H9 (cell line): ENCODE data around the gene PAX1. TPM values are rescaled to one million over a fixed set of nuclear protein-coding genes. Genes with fewer than 3 reads are reported as not detected.

Source experiments
- DNase-seq: peaks from one replicate; pipeline ENCODE4 v3.0.0-alpha.2; 2017
- H2AFZ ChIP-seq: one replicate; pipeline ENCODE4 v1.6.1; 2013; ENCODE audit warnings: mild to moderate bottlenecking, low read length, control low read depth, moderate library complexity
- H2AK5ac ChIP-seq: 2 replicates; pipeline ENCODE4 v1.6.1; 2013; ENCODE audit warnings: low read length, control low read depth, mixed read lengths; ENCODE audit not compliant: insufficient read length
- H2BK120ac ChIP-seq: one replicate; pipeline ENCODE4 v1.6.1; 2013; ENCODE audit warnings: low read depth, mild to moderate bottlenecking, low read length, control low read depth, inconsistent platforms; ENCODE audit not compliant: poor library complexity, severe bottlenecking
- H2BK12ac ChIP-seq: 2 replicates; pipeline ENCODE4 v1.6.1; 2013; ENCODE audit warnings: low read length, control low read depth, mixed read lengths, low read depth; ENCODE audit not compliant: insufficient read length
- H2BK15ac ChIP-seq: 2 replicates; pipeline ENCODE4 v1.6.1; 2013; ENCODE audit warnings: low read depth, low read length, control low read depth
- H2BK20ac ChIP-seq: one replicate; pipeline ENCODE4 v1.6.1; 2013; ENCODE audit warnings: low read depth, mild to moderate bottlenecking, low read length, control low read depth, inconsistent platforms; ENCODE audit not compliant: poor library complexity, severe bottlenecking
- H2BK5ac ChIP-seq: 2 replicates; pipeline ENCODE4 v1.6.1; 2013; ENCODE audit warnings: low read length, control low read depth, mixed read lengths; ENCODE audit not compliant: insufficient read length
- H3K14ac ChIP-seq: 2 replicates; pipeline ENCODE4 v1.6.1; 2013; ENCODE audit warnings: low read length, control low read depth; ENCODE audit not compliant: insufficient read depth
- H3K18ac ChIP-seq: 2 replicates; pipeline ENCODE4 v1.6.1; 2013; ENCODE audit warnings: low read depth, mild to moderate bottlenecking, mixed read lengths, low read length, control low read depth; ENCODE audit not compliant: insufficient read length
- H3K23ac ChIP-seq: 2 replicates; pipeline ENCODE4 v1.6.1; 2013; ENCODE audit warnings: low read length, control low read depth, mixed read lengths, low read depth; ENCODE audit not compliant: insufficient read length
- H3K23me2 ChIP-seq: 2 replicates; pipeline ENCODE4 v1.6.1; 2013; ENCODE audit warnings: low read depth, mild to moderate bottlenecking, mixed read lengths, low read length, control low read depth; ENCODE audit not compliant: insufficient read length, poor library complexity, severe bottlenecking
- H3K27ac ChIP-seq: 2 replicates; pipeline ENCODE4 v1.5.1; 2013; ENCODE audit warnings: low read length, control low read depth, mixed read lengths, low read depth; ENCODE audit not compliant: insufficient read length
- H3K27me3 ChIP-seq: 2 replicates; pipeline ENCODE4 v1.6.1; 2013; ENCODE audit warnings: low read length, control low read depth, inconsistent platforms; ENCODE audit not compliant: insufficient read depth
- H3K4ac ChIP-seq: 2 replicates; pipeline ENCODE4 v1.6.1; 2013; ENCODE audit warnings: low read depth, mild to moderate bottlenecking, control low read depth, inconsistent platforms, low read length, moderate library complexity
- H3K4me1 ChIP-seq: 2 replicates; pipeline ENCODE4 v1.6.1; 2013; ENCODE audit warnings: low read length, control low read depth, inconsistent platforms; ENCODE audit not compliant: insufficient read depth
- H3K4me2 ChIP-seq: 2 replicates; pipeline ENCODE4 v1.6.1; 2013; ENCODE audit warnings: low read length, control low read depth, mixed read lengths; ENCODE audit not compliant: insufficient read length, insufficient read depth
- H3K56ac ChIP-seq: 2 replicates; pipeline ENCODE4 v1.6.1; 2013; ENCODE audit warnings: low read depth, mild to moderate bottlenecking, mixed read lengths, low read length, control low read depth; ENCODE audit not compliant: insufficient read length
- H3K79me1 ChIP-seq: 2 replicates; pipeline ENCODE4 v1.6.1; 2013; ENCODE audit warnings: low read depth, mild to moderate bottlenecking, moderate library complexity, low read length, control low read depth, inconsistent platforms; ENCODE audit not compliant: insufficient read depth, poor library complexity, severe bottlenecking
- H3K79me2 ChIP-seq: 2 replicates; pipeline ENCODE4 v1.6.1; 2013; ENCODE audit warnings: low read length, control low read depth, inconsistent platforms; ENCODE audit not compliant: insufficient read depth
- H3K9ac ChIP-seq: 2 replicates; pipeline ENCODE4 v1.6.1; 2013; ENCODE audit warnings: low read length, control low read depth, mixed read lengths; ENCODE audit not compliant: insufficient read length; ENCODE audit errors: extremely low read depth
- H3K9me3 ChIP-seq: one replicate; pipeline ENCODE4 v1.6.1; 2013; ENCODE audit warnings: low read depth, low read length, inconsistent platforms; ENCODE audit not compliant: control insufficient read depth
- H3T11ph ChIP-seq: one replicate; pipeline ENCODE4 v1.6.1; 2013; ENCODE audit warnings: mild to moderate bottlenecking, low read length, control low read depth, inconsistent platforms
- H4K20me1 ChIP-seq: one replicate; pipeline ENCODE4 v1.6.1; 2013; ENCODE audit not compliant: control insufficient read depth, insufficient read length, insufficient read depth
- H4K5ac ChIP-seq: 2 replicates; pipeline ENCODE4 v1.6.1; 2013; ENCODE audit warnings: low read depth, mild to moderate bottlenecking, mixed read lengths, low read length, control low read depth; ENCODE audit not compliant: insufficient read length
- H4K8ac ChIP-seq: replicated peaks from 2 replicates; pipeline ENCODE4 v1.6.1; 2013; ENCODE audit warnings: low read length, control low read depth, mixed read lengths, low read depth; ENCODE audit not compliant: insufficient read length
- H4K91ac ChIP-seq: 2 replicates; pipeline ENCODE4 v1.6.1; 2013; ENCODE audit warnings: low read depth, mild to moderate bottlenecking, moderate library complexity, mixed read lengths, low read length, control low read depth; ENCODE audit not compliant: insufficient read length
- H3K27ac Mint-ChIP-seq, 3 experiments: 2 replicates in 2 of 3; 3 replicates in 1 of 3; pipeline ENCODE4 v1.8.0; 2020 to 2021; ENCODE audit warnings: mixed read lengths in 3 of 3, mild to moderate bottlenecking in 1 of 3, moderate library complexity in 1 of 3
- H3K27me3 Mint-ChIP-seq: 2 replicates; pipeline ENCODE4 v1.8.0; 2021; ENCODE audit warnings: low read depth, mild to moderate bottlenecking, moderate library complexity, mixed read lengths
- H3K36me3 Mint-ChIP-seq, 3 experiments: 2 replicates in 2 of 3; 3 replicates in 1 of 3; pipeline ENCODE4 v1.8.0; 2020 to 2021; ENCODE audit warnings: low read depth in 3 of 3, mixed read lengths in 3 of 3; ENCODE audit not compliant: insufficient read depth in 1 of 3
- H3K4me1 Mint-ChIP-seq, 2 experiments: 2 replicates each; pipeline ENCODE4 v1.8.0; 2020; ENCODE audit warnings: mixed read lengths in 2 of 2
- H3K4me3 Mint-ChIP-seq, 2 experiments: 2 replicates in 1 of 2; 3 replicates in 1 of 2; pipeline ENCODE4 v1.8.0; 2020 to 2021; ENCODE audit warnings: mild to moderate bottlenecking in 2 of 2, mixed read lengths in 2 of 2, moderate library complexity in 1 of 2
- H3K9me3 Mint-ChIP-seq, 2 experiments: 2 replicates in 1 of 2; 3 replicates in 1 of 2; pipeline ENCODE4 v1.8.0; 2020; ENCODE audit warnings: mild to moderate bottlenecking in 2 of 2, mixed read lengths in 2 of 2, moderate library complexity in 1 of 2
- WGBS: extraction: QIAGEN DNeasy Blood & Tissue Kit; methylation state at CpG from one replicate; pipeline ENCODE4 v1.1.7; 2013; ENCODE audit warnings: missing lambda C conversion rate, low lambda C conversion rate, mixed read lengths; ENCODE audit not compliant: insufficient read length; ENCODE audit errors: extremely low coverage; 5-methylcytosine and 5-hydroxymethylcytosine counted together
- total RNA-seq: library from RNA; stranded (reverse); gene quantifications from 2 replicates; pipeline ENCODE4 v1.2.1, GENCODE V29; 2021
- TF ChIP-seq, protein P1 (sequence below): fragments of 200-600 bp; sonication (generic); conservative IDR thresholded peaks from 3 replicates; pipeline ENCODE4 v1.8.0; 2021; ENCODE audit warnings: antibody characterized with exemption, mild to moderate bottlenecking

The PAX1 gene
- total RNA-seq, 1 experiment from 2014 or later = not detected

DNA sequence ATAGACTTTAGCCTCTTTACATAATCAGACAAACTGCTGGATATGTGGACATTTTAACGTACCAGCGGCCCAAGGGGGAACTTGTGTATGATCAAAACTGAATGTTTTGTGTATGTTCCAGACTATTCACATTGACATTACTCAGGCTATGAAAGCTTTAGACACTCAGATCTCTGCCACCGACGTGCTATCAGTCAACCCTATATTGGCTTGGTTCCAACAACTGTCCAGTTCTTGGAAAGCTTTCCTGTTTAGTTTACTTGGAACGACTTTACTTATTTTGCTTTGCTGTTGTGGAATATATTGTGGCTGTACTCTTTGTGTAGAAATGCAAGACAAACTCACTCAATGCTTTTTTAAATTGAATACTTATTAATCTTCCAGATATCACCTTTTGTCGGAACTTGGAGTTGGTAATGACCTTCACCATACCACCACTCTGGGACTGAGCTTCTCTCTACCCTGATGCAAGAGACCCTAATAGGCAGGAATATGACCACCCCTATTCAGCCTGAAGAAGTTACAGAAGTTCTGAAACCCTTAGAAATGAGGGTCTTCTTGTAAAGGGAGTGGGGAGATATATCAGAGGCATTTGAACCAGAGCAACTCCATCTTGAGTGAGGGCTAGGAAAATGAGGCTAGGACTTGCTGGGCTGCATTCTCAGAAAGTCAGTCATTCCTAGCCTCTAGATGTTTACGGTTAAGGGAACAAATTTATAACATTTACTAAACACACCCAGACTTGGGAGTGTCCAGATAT, 49.0 kb upstream of the PAX1 start:
- Histone ChIP-seq H3K18ac (no peak overlapping the region), H2BK15ac (no peak overlapping the region), H2BK12ac (no peak overlapping the region), H2BK20ac (no peak overlapping the region), H3K14ac (no peak overlapping the region), H3K27ac (no peak overlapping the region), H2AK5ac (no peak overlapping the region), H3K79me2 (no peaks in the 10 kb centered on the region), H3K23ac (no peak overlapping the region), H3K4me2 (no peak overlapping the region), H3K9me3 (no peaks in the 10 kb centered on the region), H3K27me3 (no peaks in the 10 kb centered on the region; the same call in 1 of the 2 replicates), H4K5ac (no peak overlapping the region), H3K79me1 (no peaks in the 10 kb centered on the region), H3K9ac (no peak overlapping the region), H3T11ph (no peak overlapping the region), H2BK120ac (no peak overlapping the region), H2AFZ (no peak overlapping the region), H4K20me1 (no peaks in the 10 kb centered on the region), H3K23me2 (no peaks in the 10 kb centered on the region), H3K4ac (no peak overlapping the region), H4K8ac (no peak overlapping the region), H4K91ac (no peak overlapping the region), H3K56ac (no peak overlapping the region), H3K4me1 (no peaks in the 10 kb centered on the region), H2BK5ac (no peak overlapping the region)
- Mint-ChIP-seq H3K4me3 (no peak overlapping the region), H3K27me3 (peaks cover 29% of the 10 kb centered on the region), H3K36me3 (no peaks in the 10 kb centered on the region), H3K27ac (no peak overlapping the region), H3K9me3 (no peaks in the 10 kb centered on the region), H3K4me1 (no peaks in the 10 kb centered on the region)
- TF ChIP-seq, protein P1, sequence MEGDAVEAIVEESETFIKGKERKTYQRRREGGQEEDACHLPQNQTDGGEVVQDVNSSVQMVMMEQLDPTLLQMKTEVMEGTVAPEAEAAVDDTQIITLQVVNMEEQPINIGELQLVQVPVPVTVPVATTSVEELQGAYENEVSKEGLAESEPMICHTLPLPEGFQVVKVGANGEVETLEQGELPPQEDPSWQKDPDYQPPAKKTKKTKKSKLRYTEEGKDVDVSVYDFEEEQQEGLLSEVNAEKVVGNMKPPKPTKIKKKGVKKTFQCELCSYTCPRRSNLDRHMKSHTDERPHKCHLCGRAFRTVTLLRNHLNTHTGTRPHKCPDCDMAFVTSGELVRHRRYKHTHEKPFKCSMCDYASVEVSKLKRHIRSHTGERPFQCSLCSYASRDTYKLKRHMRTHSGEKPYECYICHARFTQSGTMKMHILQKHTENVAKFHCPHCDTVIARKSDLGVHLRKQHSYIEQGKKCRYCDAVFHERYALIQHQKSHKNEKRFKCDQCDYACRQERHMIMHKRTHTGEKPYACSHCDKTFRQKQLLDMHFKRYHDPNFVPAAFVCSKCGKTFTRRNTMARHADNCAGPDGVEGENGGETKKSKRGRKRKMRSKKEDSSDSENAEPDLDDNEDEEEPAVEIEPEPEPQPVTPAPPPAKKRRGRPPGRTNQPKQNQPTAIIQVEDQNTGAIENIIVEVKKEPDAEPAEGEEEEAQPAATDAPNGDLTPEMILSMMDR = no peak
- WGBS = no CpG with 5 or more reads among the region's 7 CpGs
- DNase-seq = no peak
